HG02678 (cell line): ENCODE measurements around the gene IL21R.

ENCODE experiments used
- ATAC-seq: cut with Tn5 transposase; IDR thresholded peaks from one replicate; pipeline ENCODE4 v1.9.1; 2021; ENCODE audit warnings: mild to moderate bottlenecking, moderate library complexity; ENCODE audit not compliant: unreplicated experiment

The IL21R gene

DNA sequence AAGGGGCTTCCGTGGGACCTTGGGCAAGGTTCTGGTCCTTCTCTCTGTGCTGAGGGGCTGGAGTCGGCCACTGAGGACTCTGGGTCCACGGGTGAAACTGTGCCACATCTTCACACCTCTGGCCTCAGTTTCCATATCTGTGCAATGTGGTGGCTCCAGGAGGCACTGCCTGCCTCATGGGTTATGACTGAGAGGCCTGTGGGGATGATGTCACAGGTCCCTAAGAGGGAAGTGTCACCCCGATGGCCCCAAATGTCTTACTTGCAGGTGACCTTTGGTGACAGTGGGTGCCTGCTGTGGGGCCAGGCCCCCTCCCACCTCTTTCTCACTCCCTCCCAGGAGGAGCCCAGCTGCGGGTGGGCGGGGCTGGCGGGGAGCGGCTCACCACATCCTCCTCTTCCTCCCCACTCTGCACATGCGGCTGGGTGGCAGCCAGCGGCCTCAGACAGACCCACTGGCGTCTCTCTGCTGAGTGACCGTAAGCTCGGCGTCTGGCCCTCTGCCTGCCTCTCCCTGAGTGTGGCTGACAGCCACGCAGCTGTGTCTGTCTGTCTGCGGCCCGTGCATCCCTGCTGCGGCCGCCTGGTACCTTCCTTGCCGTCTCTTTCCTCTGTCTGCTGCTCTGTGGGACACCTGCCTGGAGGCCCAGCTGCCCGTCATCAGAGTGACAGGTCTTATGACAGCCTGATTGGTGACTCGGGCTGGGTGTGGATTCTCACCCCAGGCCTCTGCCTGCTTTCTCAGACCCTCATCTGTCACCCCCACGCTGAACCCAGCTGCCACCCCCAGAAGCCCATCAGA is at the start of gene IL21R:
Gene IL21R (plus strand): TSS at position 407 of the 801 bp plus-strand sequence. CDS start 27,898 bp downstream, outside the sequence.
- peak; percentile 58 for ATAC-seq

DNA sequence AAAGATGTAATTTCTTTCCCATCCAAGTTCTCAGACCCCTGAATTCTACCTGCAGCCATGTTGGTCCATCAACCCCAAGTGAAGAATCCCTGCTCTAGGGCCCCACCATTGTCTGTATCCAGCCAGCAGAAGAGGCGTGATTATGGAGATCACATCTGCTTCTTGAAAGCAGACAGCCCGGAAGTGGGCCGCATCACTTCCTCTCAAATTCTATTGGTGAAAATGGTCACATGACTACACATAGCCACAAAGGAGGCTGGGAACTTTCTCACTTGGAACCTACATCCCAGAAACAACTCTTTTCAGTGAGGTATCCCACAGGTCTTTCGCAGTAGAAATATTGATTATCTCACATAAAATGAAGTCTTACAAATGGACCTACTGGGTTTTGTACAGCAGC is 48.1 kb upstream of the IL21R start:
- no peak for ATAC-seq

DNA sequence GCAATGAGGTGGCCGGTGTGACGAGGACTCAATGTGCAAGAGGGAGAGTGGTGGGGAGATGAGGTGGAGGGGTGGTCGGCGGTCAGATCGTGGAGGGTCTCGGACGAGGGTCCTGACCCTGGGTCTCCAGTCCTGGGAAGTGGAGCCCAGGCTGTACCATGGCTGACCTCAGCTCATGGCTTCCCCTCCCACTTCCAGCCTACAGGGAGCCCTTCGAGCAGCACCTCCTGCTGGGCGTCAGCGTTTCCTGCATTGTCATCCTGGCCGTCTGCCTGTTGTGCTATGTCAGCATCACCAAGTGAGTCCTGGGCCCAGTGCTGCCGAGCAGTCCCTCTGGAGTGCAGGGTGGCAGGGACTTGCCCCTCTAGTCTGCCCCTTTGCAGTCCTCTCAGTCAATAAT is 46.4 kb upstream of the IL21R start:
- no peak for ATAC-seq

- ATAC-seq: no peak
Observed at GRCh38 chr16:27356794-27357193, 45.2 kb upstream of the IL21R start.

- ATAC-seq: no peak
Observed at GRCh38 chr16:27359051-27359450, 42.9 kb upstream of the IL21R start.

- ATAC-seq: no peak
Observed at GRCh38 chr16:27359615-27360014, 42.4 kb upstream of the IL21R start.

GRCh38 chr16:27361987-27362386 is 40.0 kb upstream of the IL21R start:
- no peak for ATAC-seq

DNA sequence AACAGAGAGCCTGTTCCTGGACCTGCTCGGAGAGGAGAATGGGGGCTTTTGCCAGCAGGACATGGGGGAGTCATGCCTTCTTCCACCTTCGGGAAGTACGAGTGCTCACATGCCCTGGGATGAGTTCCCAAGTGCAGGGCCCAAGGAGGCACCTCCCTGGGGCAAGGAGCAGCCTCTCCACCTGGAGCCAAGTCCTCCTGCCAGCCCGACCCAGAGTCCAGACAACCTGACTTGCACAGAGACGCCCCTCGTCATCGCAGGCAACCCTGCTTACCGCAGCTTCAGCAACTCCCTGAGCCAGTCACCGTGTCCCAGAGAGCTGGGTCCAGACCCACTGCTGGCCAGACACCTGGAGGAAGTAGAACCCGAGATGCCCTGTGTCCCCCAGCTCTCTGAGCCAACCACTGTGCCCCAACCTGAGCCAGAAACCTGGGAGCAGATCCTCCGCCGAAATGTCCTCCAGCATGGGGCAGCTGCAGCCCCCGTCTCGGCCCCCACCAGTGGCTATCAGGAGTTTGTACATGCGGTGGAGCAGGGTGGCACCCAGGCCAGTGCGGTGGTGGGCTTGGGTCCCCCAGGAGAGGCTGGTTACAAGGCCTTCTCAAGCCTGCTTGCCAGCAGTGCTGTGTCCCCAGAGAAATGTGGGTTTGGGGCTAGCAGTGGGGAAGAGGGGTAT is 39.3 kb upstream of the IL21R start:
- ATAC-seq: no peak

DNA sequence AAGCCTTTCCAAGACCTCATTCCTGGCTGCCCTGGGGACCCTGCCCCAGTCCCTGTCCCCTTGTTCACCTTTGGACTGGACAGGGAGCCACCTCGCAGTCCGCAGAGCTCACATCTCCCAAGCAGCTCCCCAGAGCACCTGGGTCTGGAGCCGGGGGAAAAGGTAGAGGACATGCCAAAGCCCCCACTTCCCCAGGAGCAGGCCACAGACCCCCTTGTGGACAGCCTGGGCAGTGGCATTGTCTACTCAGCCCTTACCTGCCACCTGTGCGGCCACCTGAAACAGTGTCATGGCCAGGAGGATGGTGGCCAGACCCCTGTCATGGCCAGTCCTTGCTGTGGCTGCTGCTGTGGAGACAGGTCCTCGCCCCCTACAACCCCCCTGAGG is 38.7 kb upstream of the IL21R start:
- ATAC-seq: no peak

- no peak for ATAC-seq
Observed at GRCh38 chr16:27363797-27364196, 38.2 kb upstream of the IL21R start.

DNA sequence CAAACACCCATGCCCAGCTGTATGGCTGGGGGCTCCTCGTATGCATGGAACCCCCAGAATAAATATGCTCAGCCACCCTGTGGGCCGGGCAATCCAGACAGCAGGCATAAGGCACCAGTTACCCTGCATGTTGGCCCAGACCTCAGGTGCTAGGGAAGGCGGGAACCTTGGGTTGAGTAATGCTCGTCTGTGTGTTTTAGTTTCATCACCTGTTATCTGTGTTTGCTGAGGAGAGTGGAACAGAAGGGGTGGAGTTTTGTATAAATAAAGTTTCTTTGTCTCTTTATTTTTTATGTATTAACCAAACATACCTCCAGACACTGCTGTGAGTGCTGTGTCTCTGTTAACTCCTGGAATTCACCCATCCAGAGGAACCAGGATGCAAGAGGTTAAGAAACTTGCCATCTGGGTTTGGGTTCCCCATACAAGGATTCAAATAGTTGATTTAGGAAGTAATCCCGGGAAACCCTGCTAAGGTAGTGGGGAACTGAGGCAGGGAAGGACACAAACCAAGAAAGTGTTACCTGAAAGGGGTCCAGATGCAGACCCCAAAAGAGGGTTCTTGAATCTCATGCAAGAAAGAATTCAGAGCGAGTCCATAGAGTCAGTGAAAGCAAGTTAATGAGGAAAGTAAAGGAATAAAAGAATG is 37.4 kb upstream of the IL21R start:
- ATAC-seq: no peak

GRCh38 chr16:27365142-27366089 is 36.6 kb upstream of the IL21R start:
- no peak for ATAC-seq

DNA sequence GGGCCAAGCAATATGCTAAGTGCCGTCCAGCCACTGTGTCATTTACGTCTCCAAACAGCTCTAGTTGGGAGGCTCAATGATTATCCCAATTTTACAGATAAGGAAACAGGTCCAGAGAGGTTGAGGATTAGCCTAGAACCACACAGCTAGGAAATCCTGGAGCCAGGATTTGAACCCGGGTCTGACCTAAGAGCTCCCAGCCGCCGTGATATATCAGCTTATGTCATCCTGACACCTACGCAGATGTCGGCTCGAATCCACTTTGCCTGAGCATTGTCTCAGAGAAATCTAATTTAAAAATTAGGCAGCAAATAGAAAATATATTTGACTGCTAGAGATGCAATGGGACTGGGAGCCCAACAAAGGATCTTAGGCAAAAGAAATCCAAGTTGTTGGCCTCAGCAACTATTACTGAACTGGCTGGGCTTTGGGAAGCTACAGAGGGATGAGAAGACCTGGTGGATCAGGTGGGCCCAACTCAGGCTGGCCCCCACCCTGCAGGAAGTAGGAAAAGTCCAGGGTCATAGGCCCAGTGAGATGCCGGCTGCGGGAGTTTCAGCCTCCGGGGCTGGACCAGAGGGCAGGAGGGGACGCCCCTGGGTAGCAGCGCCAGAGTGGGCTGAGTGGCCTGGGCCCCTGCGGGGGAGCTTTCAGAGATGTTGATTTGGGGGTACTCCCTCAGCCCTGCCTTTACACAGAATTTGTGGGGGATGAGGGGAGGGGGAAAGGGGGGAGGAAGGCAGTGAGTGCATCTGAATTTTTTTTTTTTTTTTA is 35.1 kb upstream of the IL21R start:
- peak; percentile 19 for ATAC-seq

GRCh38 chr16:27367461-27368357 is 34.3 kb upstream of the IL21R start:
- ATAC-seq: peak; percentile 69

- no peak for ATAC-seq
Observed at GRCh38 chr16:27368358-27368722, 33.6 kb upstream of the IL21R start.

DNA sequence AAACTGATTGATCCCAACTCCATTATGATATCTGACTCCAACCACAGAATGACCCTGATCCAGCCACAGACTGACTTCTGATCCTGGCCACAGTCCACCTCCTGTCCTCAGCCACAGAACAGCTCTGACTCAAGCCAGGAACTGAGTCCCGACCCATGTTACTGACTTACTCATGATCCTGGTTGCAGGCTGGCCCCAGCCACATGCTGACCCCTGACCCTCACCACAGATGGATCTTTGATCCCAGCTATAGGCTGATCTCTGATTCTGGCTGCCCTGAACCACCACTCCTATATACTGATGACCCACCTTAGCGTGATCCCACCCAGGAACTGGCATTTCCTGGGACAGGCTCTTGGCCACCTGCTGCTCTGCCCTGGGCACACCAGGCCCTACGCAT is 32.2 kb upstream of the IL21R start:
- ATAC-seq: no peak

GRCh38 chr16:27370318-27370717 is 31.7 kb upstream of the IL21R start:
- no peak for ATAC-seq

GRCh38 chr16:27373312-27373711 is 28.7 kb upstream of the IL21R start:
- no peak for ATAC-seq

DNA sequence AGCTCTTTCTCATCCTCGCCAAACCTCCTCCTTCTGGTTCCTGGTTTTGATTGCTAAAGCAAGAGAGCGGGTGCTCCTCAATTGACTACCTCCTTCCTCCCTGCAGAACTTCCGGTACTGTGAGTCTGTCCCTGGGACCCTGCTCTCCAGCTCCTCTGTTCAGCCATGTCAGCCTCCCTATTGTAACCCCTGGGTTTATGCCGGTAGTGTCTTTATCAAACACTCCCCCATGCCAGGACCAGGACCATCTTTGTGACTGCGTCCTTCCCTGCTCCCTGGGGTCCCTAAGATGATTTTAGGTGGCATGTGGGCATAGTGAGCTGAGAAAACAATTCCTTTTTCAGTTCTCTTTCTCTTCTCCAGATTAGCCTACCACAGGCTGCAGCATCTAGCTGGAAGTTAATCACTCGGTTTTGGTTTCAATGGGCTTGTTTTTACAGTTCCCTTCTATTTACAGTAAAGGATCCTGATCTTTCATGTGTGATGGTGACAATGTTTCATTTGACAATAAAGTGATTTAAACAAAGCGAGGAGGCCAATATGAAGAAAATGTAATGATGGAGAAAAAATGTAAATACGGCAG is 27.7 kb upstream of the IL21R start:
- ATAC-seq: peak; percentile 31
